HG02759 (cell line): ENCODE data around the gene BBX.
"Not testable (repeated sequence)": the region's sequence is repeated elsewhere in the genome, so short reads cannot be mapped to it uniquely, and the experiment has no call there.

Experiments used
- ATAC-seq: cut with Tn5 transposase; IDR thresholded peaks from one replicate; pipeline ENCODE4 v1.9.1; 2021; ENCODE audit warnings: mild to moderate bottlenecking, moderate library complexity; ENCODE audit not compliant: unreplicated experiment

BBX gene

GRCh38 chr3:107833722-107834416 lies 311.1 kb downstream of the BBX start:
- no peak for ATAC-seq

GRCh38 chr3:107835001-107835400 lies 312.2 kb downstream of the BBX start:
- not testable (repeated sequence) for ATAC-seq

- no peak for ATAC-seq
These were observed 315.3 kb downstream of the BBX start for GRCh38 chr3:107837895-107838612.

- ATAC-seq: no peak
These were observed 319.1 kb downstream of the BBX start for GRCh38 chr3:107841831-107842230.

- ATAC-seq: no peak
These were observed 320.2 kb downstream of the BBX start for GRCh38 chr3:107842940-107843339.

- ATAC-seq: no peak
These were observed 322.9 kb downstream of the BBX start for GRCh38 chr3:107845380-107846278.

GRCh38 chr3:107846279-107846852 lies 323.6 kb downstream of the BBX start:
- no peak for ATAC-seq

- ATAC-seq: no peak
These were observed 325.0 kb downstream of the BBX start for GRCh38 chr3:107847791-107848190.

- ATAC-seq: no peak
These were observed 325.7 kb downstream of the BBX start for GRCh38 chr3:107848351-107848915.

GRCh38 chr3:107850681-107851080 lies 327.9 kb downstream of the BBX start:
- peak; percentile 70 for ATAC-seq

- ATAC-seq: no peak
These were observed 331.1 kb downstream of the BBX start for GRCh38 chr3:107853821-107854220.

- no peak for ATAC-seq
These were observed 332.0 kb downstream of the BBX start for GRCh38 chr3:107854733-107855132.

- ATAC-seq: no peak
These were observed 332.9 kb downstream of the BBX start for GRCh38 chr3:107855710-107856109.

- no peak for ATAC-seq
These were observed 335.1 kb downstream of the BBX start for GRCh38 chr3:107857854-107858253.

GRCh38 chr3:107858876-107859275 lies 336.1 kb downstream of the BBX start:
- ATAC-seq: no peak
